Sigmoid colon (tissue), 4 donors: ENCODE measurements around the gene RPS6KA2.

Experiments used
- EP300 ChIP-seq, 4 donors: sonication (generic); formaldehyde crosslinking; IDR thresholded peaks; one replicate each; pipeline ENCODE4 v1.6.1; 2017; ENCODE audit warnings: antibody characterized with exemption in 4 of 4
- POLR2A ChIP-seq, 2 donors: fragments of 450-650 bp; IDR thresholded peaks; one replicate each; pipeline ENCODE4 v1.6.1; 2016; ENCODE audit warnings: antibody characterized with exemption in 2 of 2, mild to moderate bottlenecking in 2 of 2, moderate library complexity in 2 of 2
- POLR2AphosphoS5 ChIP-seq, 4 donors: sonication (generic); formaldehyde crosslinking; IDR thresholded peaks; one replicate each; pipeline ENCODE4 v1.6.1; 2017; ENCODE audit warnings: antibody characterized with exemption in 4 of 4
- TF ChIP-seq, protein P1 (sequence below), 4 experiments: fragments of 450-650 bp in 3 of 4; fragments of 200-600 bp in 1 of 4; IDR thresholded peaks; one replicate each; pipeline ENCODE4 v1.5.1; 2016 to 2019; ENCODE audit warnings: antibody characterized with exemption in 4 of 4, mild to moderate bottlenecking in 3 of 4, moderate library complexity in 2 of 4

DNA sequence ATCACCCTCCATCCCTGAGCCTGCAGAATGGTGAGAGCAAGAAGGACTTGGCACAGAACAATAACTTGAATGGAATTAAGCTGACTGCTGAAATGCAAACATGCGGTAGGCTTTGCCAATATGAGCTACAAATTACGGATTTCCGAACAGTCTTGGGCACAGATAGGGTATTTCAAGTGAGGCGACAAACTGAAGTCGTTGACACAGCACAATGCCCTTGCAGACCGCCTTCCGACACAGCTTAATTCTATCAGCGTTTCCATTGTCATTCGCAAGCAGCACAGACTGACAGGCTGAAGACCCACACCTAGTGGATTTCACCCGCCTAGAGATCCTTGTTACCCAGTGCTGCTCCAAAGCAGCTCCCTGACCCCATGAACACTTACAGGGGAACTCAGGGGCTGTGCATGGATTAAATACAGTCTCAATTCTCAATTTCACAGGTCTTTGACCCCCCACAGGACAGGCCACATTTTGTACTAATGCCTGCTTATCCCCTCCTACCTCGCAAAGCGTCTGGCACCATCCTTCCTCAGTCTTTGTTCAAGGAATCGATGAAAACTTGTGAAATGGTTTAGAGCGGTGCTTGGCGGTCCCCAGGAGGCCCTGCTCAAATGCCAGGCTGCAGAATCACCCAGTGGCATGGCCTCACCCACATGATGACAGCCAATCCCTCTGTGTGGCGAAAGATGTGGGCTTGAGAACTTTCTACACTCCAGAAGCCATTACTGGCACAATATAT lies 75.1 kb downstream of the RPS6KA2 start:
- TF ChIP-seq, protein P1, sequence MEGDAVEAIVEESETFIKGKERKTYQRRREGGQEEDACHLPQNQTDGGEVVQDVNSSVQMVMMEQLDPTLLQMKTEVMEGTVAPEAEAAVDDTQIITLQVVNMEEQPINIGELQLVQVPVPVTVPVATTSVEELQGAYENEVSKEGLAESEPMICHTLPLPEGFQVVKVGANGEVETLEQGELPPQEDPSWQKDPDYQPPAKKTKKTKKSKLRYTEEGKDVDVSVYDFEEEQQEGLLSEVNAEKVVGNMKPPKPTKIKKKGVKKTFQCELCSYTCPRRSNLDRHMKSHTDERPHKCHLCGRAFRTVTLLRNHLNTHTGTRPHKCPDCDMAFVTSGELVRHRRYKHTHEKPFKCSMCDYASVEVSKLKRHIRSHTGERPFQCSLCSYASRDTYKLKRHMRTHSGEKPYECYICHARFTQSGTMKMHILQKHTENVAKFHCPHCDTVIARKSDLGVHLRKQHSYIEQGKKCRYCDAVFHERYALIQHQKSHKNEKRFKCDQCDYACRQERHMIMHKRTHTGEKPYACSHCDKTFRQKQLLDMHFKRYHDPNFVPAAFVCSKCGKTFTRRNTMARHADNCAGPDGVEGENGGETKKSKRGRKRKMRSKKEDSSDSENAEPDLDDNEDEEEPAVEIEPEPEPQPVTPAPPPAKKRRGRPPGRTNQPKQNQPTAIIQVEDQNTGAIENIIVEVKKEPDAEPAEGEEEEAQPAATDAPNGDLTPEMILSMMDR (IDR thresholded peaks at IDR 0.05): no peak
- TF ChIP-seq POLR2AphosphoS5 (IDR thresholded peaks at IDR 0.05) (no peak), POLR2A (IDR thresholded peaks at IDR 0.05) (no peak), EP300 (IDR thresholded peaks at IDR 0.05) (no peak)
